ENCODE data around the gene LMOD2.

- TF ChIP-seq CTCF (IDR thresholded peaks at IDR 0.05) (no peak), POLR2A (IDR thresholded peaks at IDR 0.05) (no peak)
These were observed 7.5 kb downstream of the LMOD2 start for GRCh38 chr7:123663200-123663599.

All from heart left ventricle (tissue), 13 donors.